SK-N-MC (cell line): ENCODE results near the gene SERPINB10.

ENCODE experiments used
- DNase-seq: peaks from one replicate; pipeline ENCODE4 v3.0.0-alpha.2; 2011; ENCODE audit warnings: low read depth, low spot score
- H3K27ac ChIP-seq: fragments of 200-600 bp; sonication (generic); 2 replicates; pipeline ENCODE4 v1.5.1; 2016; ENCODE audit warnings: mixed run types
- H3K36me3 ChIP-seq: fragments of 200-600 bp; sonication (generic); 2 replicates; pipeline ENCODE4 v1.6.1; 2017; ENCODE audit warnings: antibody characterized with exemption, low read length, mixed read lengths; ENCODE audit not compliant: insufficient read depth
- H3K4me3 ChIP-seq: fragments of 200-600 bp; sonication (generic); 2 replicates; pipeline ENCODE4 v1.5.1; 2016
- H3K9ac ChIP-seq: fragments of 200-600 bp; sonication (generic); 2 replicates; pipeline ENCODE4 v1.8.0; 2017; ENCODE audit warnings: mixed run types, mixed read lengths; ENCODE audit not compliant: insufficient read length
- H3K9me3 ChIP-seq: fragments of 200-600 bp; sonication (generic); 2 replicates; pipeline ENCODE4 v1.6.1; 2017; ENCODE audit warnings: low read depth, mild to moderate bottlenecking, antibody characterized with exemption, low read length, moderate library complexity, mixed read lengths
- EZH2 ChIP-seq: fragments of 200-600 bp; sonication (generic); IDR thresholded peaks from one replicate; pipeline ENCODE4 v1.6.1; 2017; ENCODE audit warnings: antibody characterized with exemption
- FOXP2 ChIP-seq: optimal IDR thresholded peaks from 2 replicates; pipeline ENCODE3; 2011; ENCODE audit warnings: mild to moderate bottlenecking, moderate library complexity; ENCODE audit not compliant: insufficient read depth; ENCODE audit errors: extremely low read length, control extremely low read depth
- POLR2AphosphoS5 ChIP-seq: IDR thresholded peaks from 2 replicates; pipeline ENCODE4 v1.6.1; 2012; ENCODE audit warnings: mild to moderate bottlenecking, low read depth, low read length, borderline replicate concordance

Gene SERPINB10

DNA sequence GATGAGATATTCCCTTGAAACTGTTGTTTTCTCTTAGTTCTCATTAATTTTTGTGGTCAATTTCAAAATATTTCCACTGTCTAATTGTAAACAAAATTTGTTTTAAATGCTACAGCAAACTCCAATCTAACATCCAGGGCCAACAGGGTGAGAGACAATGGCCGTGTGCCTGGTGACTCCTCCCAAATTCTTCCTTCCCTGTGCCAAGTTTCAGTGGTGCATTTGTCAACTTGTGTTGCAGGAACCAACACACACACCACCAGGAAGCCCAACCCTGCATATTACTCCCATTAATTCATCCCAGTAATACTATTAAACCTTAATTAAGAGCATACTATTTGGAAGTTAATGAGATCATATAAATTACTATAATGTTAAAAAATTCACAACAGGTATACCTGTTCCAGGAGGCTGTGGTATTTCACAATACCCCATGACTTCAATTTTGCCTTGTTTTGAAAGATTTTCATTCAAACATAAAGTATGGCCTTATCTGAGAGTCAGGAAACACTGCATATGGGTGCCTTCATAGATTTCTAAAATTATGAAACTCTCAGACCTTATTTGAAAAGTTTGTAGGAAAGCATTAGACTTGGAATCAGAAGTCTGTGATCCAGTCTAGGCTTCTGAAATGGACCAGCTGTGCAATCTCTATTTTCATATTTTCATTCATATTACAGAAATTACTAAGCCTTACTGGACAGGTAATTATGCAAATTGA lies 19.1 kb upstream of the SERPINB10 start:
- TF ChIP-seq FOXP2 (no peak), EZH2 (no peak), POLR2AphosphoS5 (no peak)
- no peak overlapping the region for H3K4me3 ChIP-seq
- no peak for DNase-seq

DNA sequence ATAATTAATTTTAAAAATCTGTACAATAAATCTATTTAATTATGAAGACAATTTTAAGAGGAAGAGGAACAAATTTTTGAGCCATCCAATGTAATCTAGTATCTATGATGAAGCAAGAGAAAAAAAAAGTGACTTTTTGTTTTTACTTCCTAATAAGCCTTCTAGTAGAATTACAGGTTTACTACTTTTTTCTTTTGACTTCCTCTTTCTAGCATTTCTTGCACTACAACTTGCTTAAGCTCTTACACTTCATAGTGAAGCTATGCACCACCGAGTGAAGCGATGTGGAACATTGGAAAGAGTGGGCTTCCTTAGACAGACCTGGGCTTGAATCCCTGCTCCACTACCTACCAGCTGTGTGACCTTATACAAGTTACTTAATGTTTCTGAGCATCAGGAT lies 18.1 kb upstream of the SERPINB10 start:
- no peaks in the 10 kb centered on the region for H3K9me3 ChIP-seq
- H3K27ac ChIP-seq, result no peak overlapping the region
- TF ChIP-seq POLR2AphosphoS5 (no peak), EZH2 (no peak), FOXP2 (no peak)
- H3K4me3 ChIP-seq, result no peak overlapping the region
- no peak for DNase-seq
- H3K9ac ChIP-seq, result no peak overlapping the region
- no peaks in the 10 kb centered on the region for H3K36me3 ChIP-seq

More for the DNA sequence above, 19.1 kb upstream of the SERPINB10 start:
- no peaks in the 10 kb centered on the region for H3K9me3 ChIP-seq
- no peaks in the 10 kb centered on the region for H3K36me3 ChIP-seq
- no peak overlapping the region for H3K27ac ChIP-seq
- H3K9ac ChIP-seq, result no peak overlapping the region

DNA sequence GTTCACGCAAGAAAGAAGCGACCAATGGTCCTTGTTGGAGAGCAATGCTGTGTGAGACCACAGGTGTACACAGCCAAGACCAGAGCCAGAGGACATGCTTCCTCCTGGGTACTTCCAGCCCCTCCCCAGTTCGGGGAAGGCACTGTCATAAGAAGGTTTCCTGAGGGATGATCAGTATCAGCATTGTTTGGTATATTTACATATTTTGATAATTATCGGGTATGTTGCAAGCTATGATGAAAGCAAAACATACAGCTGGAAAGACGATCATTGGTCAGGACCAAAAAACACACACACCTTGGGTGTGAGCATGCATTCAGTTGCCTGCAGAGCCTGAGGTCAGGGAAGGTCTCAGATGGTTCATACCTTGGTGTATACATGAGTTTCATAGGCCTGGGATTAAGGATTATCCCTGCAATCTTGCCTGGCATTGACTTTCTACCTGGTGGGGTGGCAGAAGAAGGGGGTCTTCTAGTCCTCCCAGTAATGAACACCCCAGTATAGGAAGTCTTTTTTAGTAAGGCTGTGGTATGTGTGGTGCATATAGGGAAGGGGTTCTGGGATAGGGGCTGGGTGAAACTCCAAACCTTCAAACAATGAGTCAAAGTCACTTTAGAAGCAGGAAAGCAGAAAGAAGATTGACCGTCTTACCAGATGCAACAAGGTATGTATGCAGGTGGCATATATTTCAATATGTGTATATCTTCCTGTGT lies 17.4 kb upstream of the SERPINB10 start:
- no peak overlapping the region for H3K9ac ChIP-seq
- no peaks in the 10 kb centered on the region for H3K9me3 ChIP-seq
- no peak overlapping the region for H3K27ac ChIP-seq
- no peaks in the 10 kb centered on the region for H3K36me3 ChIP-seq
- H3K4me3 ChIP-seq, result no peak overlapping the region
- no peak for DNase-seq
- TF ChIP-seq FOXP2, result no peak
- no peak for TF ChIP-seq EZH2
- TF ChIP-seq POLR2AphosphoS5, result no peak

DNA sequence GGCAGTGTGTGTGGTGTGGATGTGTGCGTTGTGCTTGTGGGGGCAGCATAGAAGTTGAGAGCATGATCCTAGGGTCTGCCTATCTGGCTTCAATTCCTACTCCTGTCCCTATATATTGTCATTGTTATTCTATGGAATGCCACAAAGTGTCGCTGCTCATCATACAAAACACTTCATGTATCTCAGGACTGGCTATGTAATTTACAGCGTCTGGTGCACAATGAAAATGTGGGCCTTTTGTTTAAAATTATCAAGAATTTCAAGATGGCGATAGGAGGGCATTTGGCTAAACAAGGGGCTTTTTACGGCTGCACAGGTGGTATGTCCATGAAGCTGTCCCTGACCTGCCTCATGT lies 16.8 kb upstream of the SERPINB10 start:
- Histone ChIP-seq H3K27ac (no peak overlapping the region), H3K9ac (no peak overlapping the region), H3K36me3 (no peaks in the 10 kb centered on the region), H3K4me3 (no peak overlapping the region), H3K9me3 (no peaks in the 10 kb centered on the region)
- TF ChIP-seq POLR2AphosphoS5, result no peak
- TF ChIP-seq FOXP2, result no peak
- TF ChIP-seq EZH2, result no peak
- DNase-seq, result no peak

DNA sequence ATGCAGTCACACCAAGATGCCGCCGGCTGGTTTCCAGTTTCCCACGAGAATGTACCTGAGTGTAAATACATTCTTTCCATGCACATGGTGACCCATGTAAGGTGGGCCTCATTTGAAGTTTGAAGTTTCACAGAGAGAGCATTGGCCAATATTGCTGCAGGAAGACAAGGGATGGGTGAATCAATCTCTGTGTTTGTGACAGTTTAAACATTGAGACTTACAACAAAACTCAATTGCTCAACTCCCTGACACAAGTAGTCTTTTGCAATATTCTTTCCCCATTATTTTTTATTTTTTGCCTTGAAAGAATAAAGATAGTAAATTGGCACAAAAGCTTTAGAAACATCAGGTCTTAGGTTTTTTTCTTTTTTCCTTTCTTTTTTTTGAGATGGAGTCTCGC lies 15.2 kb upstream of the SERPINB10 start:
- no peaks in the 10 kb centered on the region for H3K9me3 ChIP-seq
- no peak for DNase-seq
- TF ChIP-seq FOXP2 (no peak), POLR2AphosphoS5 (no peak), EZH2 (no peak)
- H3K4me3 ChIP-seq, result no peak overlapping the region
- no peak overlapping the region for H3K27ac ChIP-seq
- H3K36me3 ChIP-seq, result no peaks in the 10 kb centered on the region
- H3K9ac ChIP-seq, result no peak overlapping the region

DNA sequence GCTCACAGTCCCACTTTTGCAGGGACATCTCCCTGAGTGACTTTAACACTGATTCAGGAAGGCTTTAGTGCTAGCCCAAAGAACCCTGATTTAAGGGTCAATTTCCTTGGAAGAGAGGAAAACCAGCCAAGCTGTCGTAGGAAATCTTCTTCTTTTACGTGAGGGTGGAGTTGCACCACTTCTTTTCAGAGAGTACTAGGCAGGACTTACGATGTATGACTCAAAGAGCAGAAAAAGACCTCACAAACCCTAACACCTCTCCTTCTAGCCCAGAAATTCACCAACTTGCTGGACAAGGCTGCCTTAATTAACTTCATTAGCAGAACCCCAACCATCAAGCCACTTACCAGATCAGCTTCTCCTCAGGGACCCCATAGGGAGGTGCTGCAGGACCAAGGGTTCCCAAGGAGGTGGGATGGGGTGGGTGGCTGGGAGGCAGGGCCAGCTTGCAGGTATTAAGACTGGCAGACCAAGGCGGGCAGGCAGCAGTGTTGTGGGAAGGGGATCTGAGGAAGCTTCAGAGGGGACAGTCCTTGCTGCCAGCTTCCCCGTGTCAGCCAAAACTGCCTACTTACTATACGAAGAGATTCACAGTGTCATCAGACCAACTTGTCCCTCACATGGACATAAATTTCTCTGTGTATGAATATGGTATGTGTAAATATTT lies 13.5 kb upstream of the SERPINB10 start:
- DNase-seq, result no peak
- TF ChIP-seq FOXP2 (no peak), EZH2 (no peak), POLR2AphosphoS5 (no peak)
- no peaks in the 10 kb centered on the region for H3K9me3 ChIP-seq
- H3K36me3 ChIP-seq, result no peaks in the 10 kb centered on the region
- no peak overlapping the region for H3K4me3 ChIP-seq
- H3K9ac ChIP-seq, result no peak overlapping the region
- H3K27ac ChIP-seq, result no peak overlapping the region

DNA sequence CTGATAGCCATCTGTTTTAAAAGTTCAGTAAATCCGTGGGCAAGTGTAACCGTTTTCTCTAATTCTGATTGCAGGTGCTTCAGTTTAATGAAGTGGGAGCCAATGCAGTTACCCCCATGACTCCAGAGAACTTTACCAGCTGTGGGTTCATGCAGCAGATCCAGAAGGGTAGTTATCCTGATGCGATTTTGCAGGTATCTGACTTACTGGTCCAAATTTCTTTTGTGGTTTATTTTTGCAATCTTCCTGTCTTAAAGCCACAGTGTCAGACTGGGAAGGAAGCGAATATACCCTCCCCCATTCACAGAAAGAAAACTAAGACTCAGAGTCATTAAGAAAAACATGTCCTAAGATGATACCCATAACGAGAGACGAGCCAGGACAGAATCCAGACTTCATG lies 12.6 kb upstream of the SERPINB10 start:
- Histone ChIP-seq H3K4me3 (no peak overlapping the region), H3K36me3 (no peaks in the 10 kb centered on the region), H3K9me3 (no peaks in the 10 kb centered on the region), H3K27ac (no peak overlapping the region), H3K9ac (no peak overlapping the region)
- DNase-seq, result no peak
- TF ChIP-seq POLR2AphosphoS5, result no peak
- no peak for TF ChIP-seq EZH2
- TF ChIP-seq FOXP2, result no peak

DNA sequence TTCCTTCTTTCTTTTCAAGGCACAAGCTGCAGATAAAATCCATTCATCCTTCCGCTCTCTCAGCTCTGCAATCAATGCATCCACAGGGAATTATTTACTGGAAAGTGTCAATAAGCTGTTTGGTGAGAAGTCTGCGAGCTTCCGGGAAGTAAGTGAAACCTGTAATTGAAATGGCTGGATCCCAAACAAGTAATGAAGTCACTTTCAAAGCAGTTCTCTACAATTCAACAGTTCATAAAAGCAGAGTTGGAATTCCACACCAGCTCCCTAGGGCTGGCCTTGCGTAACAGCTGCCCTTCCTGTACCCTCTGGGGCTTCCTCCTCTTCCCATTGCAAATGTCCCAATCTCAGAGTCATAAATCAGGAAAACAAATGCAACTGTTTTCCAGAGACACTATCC lies 10.7 kb upstream of the SERPINB10 start:
- peak overlapping the region; percentile 59 for H3K4me3 ChIP-seq
- no peaks in the 10 kb centered on the region for H3K36me3 ChIP-seq
- DNase-seq, result peak; percentile 93
- peak; percentile 74; the same call in 1 of the 2 replicates for TF ChIP-seq POLR2AphosphoS5
- no peak for TF ChIP-seq EZH2
- TF ChIP-seq FOXP2, result no peak
- H3K9me3 ChIP-seq, result no peaks in the 10 kb centered on the region
- peak overlapping the region; percentile 83 for H3K27ac ChIP-seq
- H3K9ac ChIP-seq, result no peak overlapping the region
